ENCODE data around the gene NEDD1.

Gene NEDD1, protein sequence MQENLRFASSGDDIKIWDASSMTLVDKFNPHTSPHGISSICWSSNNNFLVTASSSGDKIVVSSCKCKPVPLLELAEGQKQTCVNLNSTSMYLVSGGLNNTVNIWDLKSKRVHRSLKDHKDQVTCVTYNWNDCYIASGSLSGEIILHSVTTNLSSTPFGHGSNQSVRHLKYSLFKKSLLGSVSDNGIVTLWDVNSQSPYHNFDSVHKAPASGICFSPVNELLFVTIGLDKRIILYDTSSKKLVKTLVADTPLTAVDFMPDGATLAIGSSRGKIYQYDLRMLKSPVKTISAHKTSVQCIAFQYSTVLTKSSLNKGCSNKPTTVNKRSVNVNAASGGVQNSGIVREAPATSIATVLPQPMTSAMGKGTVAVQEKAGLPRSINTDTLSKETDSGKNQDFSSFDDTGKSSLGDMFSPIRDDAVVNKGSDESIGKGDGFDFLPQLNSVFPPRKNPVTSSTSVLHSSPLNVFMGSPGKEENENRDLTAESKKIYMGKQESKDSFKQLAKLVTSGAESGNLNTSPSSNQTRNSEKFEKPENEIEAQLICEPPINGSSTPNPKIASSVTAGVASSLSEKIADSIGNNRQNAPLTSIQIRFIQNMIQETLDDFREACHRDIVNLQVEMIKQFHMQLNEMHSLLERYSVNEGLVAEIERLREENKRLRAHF
- 57.7 to 79.2 (median 69.6) reads per million in 3 experiments for total RNA-seq

DNA sequence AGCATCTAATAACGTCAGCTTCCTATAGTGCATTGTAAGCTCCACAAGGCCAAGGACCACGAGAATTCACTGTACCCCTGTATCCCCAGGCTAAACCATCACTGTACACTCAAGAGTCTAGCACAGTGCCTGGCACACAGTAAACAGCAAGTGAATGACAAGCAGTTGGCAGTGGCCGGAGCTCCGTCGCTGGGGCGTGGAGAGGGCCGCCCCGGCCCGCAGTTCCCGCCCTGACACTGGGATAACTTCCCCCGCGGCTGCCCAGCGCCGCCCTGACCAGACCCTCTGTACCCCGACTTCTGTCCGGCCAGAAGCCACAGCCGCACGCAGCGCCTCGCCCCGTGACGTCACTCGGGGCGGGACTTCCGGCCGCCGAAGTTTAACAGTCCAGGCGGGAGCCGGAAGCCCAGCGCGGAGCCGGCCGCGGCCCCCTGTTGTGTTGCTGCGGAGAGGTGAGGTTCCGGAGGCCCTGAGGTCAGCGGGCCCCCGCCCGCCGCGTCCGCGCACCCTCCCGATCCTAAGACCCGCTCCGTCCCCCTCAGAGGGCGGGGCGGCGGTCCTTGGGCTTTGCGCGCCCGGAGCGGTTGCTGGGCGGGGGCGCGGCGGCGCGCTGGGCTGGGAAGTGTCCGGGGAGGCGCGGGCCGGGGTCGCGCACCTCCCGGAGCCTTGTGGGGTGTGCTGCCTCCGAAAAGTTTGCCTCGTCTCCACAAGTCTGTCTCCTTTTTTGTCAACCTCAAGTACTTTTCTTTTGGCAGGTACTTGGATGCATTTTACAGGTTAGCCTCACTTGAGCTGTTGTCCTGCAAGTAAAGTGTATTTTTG lies at the start of gene NEDD1:
TSS of gene NEDD1 (plus strand) at position 409 of the 822 bp plus-strand sequence. CDS start 2,503 bp downstream, outside the sequence.
- peak; percentile 78 for DNase-seq

DNA sequence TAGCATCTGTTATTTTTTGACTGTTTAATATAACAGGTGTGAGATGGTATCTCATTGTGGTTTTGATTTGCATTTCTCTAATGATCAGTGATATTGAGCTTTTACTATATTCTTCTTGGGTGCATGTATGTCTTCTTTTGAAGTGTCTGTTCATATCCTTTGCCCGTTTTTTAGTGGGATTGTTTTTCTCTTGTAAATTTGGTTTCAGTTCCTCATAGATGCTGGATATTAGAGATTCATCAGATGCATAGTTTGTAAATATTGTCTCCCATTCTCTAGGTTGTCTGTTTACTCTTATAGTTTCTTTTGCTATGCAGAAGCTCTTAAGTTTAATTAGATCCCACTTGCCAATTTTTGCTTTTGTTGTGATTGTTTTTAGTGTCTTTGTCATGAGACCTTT lies 48.9 kb upstream of the NEDD1 start:
- no peak for DNase-seq

DNA sequence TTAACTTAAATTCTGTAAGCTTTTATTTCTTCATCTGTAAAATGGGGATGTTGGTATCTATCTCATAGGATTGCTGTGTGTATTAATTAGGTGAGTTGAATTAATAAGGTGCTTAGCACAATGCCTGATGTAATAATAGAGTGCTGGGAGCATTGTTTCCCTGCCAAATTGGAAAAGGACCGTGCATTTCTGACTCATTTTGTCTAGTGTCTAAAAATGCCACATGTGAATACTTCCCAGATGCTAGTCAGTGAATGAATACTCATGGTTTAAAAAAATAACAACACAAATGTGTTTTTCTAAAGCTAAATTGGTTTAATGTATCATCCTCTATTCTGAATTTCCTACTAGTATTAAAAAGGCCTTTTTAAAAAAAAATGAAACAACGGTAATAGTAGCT lies 45.4 kb upstream of the NEDD1 start:
- DNase-seq: no peak

DNA sequence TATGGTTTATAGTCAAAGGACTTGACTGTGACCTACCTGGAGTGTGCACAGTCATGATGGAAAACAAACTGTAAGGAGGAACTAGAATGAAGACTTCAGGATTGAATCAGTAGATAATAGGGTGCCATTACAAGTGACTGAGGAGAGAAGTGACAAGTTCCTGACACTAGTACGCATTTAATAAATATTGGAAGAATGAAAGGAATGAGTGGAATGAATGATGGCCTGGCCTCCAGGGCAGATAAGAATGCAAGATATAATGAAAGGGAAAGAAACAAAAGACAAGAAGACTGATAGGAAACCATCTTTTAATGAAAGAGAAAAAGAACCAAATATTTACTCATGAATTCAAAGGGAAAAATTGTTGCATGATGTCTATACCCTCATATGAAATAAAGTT lies 44.7 kb upstream of the NEDD1 start:
- no peak for DNase-seq

DNA sequence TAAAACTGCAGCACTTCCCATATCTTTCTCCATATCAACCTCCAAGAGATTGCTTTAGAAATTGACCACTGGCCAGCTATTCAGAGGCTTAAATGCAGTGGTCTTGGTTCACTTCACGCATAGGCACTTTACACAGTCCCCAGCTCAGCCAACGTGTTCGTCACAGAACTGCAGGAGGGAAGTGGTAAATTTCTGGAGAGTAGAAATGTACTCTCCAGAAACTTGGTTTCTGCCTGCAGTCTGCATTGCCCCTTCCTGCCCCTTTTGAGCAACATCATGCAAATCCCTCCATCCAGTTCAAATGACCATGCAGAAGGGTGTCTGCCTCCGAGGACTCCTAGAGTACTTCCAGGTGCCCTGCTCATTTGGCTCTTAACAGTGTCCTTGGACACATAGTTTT lies 42.7 kb upstream of the NEDD1 start:
- DNase-seq: no peak

DNA sequence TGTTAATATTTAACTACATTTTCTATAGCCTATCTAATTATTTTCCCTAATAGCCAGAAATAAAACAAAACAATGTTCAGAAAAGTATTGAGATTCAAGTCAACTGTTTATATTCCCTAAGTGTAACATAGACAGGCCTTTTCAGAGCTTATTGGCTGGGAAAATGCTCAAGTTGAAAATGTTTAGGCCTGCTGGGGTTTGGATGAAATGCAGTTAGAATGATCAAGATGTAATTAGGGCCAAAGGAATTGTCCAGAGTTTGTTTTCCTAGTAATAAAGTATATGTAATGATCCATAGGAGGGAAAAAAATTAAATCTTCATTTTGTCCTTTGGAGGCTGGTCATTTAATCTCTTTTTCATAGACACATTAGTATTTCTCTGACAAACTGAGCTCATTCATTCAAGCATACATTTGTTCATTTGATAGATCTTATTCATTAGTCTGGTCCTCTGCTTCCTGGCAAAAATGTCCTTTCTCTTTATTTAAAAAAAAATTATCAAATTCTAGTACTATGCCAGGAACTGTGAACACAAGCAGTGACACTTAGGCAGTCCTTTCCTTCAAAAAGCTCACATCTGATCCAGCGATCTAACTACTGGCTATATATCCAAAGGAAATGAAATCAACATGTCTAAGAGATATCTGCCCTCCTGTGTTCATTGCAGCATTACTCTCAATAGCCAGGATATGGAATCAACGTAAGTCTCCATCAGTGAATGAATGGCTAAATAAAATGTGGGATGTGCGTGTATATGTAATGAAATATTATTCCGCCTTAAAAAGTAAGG lies 40.1 kb upstream of the NEDD1 start:
- DNase-seq: no peak

DNA sequence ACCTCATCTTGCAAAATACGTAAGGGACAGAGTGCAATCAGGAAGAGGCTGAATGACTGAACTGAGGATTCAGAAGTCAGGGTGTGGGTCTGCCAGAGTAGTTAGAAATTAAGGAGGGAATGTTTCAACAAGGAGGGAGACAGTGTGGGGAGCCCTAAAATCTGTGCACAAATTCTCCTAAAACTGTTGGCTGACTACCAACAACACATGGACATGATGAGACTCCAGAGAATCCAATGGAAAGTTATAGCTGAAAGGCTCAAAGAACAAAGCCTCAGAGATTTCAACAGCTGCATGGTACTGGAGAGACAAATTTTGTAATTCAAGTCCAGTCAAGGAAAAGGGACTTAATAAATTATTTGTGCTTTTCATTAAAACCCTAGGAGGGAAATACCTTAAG lies 36.1 kb upstream of the NEDD1 start:
- DNase-seq: no peak

DNA sequence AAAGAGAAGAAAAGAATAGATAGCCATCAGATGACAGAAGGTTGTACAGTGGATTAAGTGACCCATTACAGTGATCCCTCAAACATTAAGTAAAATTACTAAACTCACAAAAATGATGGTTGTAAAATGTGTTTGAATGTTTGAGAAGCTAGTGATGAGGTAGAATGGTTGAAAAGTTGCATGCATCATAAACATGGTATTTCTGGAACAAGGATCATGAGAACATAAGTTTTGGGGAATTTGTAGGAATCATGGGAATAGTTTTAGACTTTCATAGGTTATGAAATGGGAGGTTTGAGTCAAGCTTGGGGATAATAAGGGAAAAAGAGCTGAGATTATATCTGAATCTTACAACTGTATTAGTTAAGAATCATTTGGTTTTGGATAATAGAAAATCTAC lies 34.1 kb upstream of the NEDD1 start:
- DNase-seq: no peak

DNA sequence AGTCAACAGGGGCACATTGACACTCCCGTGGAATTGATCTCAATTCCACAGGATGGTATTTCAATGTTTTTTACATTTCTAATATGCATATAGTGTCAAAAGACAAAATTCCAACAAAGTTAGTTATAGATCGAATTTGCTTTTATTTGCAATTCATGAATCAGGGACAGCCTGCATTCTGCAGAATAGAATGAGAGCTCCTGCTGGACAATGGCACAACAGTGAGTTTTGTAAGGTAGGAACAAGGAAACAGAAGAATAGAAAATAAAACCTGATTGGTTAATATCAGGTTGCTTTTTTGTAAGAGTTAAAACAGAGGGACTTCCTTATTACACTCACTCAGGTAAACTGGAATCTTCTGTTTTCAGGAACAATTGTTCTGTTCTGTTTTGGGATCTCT lies 32.8 kb upstream of the NEDD1 start:
- no peak for DNase-seq

DNA sequence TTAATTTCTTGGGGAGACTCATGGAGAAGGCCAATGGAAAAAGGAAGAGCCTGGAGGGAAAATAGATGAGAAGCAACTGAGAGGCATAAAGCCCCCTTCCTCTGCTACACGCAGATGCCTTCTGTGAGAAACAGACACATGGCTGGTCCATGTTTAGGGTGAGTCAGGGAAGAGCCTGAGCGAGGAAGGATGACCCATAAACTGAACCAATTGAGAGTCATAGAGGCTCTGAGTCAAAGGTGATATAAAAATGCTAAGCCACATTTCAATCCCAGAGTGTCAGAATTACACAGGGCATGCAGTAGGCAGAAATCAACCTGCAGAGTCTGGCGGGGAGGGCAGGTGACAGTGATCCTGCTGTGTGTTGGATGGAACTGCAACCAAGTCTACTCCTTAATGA lies 30.1 kb upstream of the NEDD1 start:
- DNase-seq: no peak

DNA sequence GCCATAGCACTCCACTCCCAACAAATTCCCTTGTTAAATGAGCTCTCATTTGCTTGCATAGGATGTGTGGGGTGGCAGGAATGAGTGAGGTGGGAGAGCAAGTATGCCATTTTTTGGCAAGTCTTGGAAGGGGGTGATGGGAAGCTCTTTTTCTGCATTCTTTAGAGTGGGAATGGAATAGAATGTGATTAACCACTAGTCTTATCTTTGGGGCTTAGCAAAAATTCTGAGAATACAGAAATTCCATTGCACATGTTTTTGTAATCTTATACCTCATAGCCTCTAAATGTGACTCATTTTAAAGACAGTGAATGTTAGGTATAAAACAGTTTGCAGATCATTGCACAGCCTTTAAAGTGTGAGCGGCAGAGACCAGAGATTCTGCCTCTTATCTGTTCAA lies 28.4 kb upstream of the NEDD1 start:
- DNase-seq: no peak

DNA sequence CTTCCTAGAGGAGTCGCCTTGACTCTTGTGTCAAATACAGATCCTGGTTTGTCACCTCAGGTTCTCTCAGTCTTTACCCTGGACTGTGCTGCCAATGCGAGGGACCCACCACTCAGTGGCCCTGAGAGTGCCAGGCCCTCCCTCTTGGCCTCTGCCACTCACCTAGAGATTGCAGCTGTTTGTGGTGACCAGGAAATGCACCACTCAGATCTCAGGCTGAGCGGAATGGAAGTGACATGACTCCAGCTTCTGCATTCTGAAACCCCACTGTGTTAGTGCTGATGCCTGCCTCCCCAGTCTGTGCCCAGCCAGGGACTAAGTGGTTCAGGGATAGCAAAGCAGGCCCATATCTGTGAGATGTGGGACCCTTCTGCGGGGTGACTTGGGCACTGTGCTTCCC lies 27.8 kb upstream of the NEDD1 start:
- DNase-seq: no peak

DNA sequence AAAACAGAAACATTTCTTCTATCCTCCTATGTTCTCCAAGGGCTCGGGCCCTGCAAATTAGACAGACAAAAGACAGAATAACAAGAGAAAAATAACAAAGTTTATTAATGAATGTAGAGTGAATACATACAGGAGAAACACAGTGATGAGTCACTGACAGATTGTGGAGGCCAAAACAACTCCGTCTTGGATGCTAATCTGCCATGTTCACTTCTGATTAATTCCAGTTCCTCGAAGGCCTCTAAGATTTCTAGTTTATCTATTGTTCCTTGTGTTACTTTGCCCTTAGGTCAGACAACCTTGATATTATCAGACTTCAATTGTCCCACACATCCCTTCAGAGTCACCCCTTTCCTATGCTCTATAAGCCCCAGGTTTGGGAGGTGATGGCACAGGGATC lies 26.8 kb upstream of the NEDD1 start:
- no peak for DNase-seq

DNA sequence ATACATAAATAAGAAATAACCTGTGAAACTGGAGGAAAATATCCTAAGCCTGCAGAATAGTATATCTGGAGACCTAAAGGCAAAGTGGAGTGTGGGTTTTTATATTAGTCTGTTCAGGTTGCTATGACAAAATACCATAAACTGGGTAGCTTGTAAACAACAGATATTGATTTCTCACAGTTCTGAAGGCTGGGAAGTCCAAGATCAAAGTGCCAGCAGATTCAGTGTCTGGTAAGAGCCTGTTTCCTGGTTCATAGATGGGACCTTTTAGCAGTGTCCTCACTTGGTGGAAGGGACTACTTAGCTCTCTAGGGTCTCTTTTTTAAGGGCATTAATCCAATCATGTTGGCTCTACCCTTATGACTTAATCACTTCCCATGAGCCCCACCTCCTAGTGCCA lies 25.4 kb upstream of the NEDD1 start:
- no peak for DNase-seq

DNA sequence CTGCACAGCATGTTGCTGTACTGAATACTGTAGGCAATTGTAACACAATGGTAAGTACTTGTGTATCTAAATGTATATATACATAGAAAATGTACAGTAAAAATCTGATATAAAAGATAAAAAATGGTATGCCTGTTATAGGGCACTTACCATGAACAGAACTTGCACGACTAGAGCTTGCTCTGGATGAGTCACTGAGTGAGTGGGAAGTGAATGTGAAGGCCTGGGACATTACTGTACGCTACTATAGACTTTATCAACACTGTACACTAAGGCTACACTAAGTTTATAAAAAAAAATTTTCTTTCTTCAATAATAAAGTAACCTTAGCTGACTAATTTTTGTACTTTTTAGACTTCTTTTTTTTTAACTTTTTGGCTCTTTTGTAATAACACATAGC lies 24.2 kb upstream of the NEDD1 start:
- no peak for DNase-seq

DNA sequence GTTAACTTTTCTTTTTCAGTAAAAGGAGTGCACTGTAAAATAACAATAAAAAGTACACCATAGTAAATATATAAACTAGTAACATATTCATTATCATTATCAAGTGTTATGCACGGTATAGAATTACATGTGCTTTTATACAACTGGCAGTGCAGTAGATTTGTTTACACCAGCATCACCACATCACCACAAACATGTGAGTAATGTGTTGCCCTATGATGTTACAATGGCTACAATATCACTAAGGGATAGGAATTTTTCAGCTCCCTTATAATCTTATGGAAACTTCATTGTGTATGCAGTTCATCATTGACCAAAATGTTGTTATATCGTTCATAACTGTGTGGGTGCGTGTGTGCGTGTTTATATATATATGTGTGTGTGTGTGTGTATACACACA lies 23.5 kb upstream of the NEDD1 start:
- no peak for DNase-seq

DNA sequence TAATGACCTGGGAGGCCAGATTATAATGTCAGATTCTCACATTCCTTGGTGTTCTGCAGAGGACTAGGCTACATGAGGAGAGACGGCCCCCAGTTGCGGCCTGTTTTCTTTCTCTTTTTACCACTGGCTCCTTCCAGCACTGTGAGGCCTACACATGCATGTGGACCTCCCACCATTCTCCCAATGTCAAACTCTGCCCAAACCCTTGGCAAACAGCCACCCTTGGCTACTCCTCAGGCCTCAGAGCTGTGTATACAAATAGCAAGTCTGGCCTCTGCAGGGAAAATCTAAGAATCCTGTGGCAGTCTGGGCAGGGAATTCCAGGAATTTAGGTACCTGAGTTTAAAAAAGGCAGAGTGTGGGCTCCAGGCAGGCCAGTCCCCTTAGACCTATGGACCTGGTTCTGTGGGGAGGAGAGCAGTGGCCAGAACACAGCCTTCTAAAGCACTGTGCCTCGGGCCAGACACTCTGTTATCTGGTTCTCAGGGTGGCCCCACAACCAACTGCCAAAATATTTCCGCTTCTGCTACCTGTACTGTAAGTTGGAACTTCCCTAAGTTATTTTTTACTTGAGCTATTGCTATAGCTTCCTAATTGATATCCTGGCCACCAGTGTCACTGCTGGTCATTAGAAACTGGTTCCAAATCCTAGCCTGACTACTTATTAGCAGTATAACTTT lies 19.9 kb upstream of the NEDD1 start:
- no peak for DNase-seq

DNA sequence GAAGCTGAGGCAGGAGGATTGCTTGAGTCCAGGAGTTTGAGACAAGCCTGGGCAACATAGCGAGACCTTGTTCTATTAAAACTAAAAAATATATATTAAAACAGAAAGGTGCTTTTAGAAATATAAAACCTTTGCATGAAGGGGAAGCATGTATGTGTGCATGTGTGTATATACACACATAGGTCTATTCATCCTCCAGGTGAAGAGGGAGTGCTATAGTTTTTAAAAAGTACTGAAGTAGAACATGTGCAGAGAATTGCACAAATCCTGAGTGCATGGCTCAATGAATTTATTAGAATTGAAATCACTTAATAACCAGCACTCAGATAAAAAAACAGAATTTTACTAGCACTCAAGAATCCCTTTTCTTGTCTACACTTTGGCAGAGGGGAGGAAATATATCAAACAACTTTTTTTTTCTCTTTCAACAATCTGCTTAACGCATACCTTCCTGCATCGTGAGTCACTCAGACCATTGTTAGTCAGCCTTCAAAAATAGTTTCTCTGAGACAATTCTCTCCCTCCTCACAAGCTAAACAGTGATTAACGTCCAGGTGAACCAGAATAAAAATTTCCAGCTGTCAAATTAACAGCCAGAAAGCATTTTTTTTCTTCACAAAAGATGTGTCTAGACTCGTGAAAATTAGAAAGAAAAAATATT lies 17.7 kb upstream of the NEDD1 start:
- no peak for DNase-seq

DNA sequence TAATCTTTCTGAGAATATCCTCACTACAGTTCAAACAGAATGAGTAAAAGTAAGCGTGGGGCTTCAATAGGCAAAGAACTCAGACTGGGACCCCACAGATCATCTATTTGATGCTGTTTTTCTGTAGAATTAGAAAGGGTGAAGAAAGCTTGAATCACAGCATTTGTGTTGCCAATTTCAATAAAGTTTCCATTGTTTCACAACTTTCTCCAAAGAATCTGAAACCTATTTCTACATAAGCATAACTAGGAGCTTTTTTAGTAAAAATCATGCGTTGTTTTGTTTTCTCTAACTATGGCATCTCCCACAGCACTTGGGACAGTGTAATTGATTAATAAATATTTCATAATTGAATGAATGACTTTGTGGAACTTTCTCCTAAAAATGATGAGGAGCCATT lies 16.7 kb upstream of the NEDD1 start:
- no peak for DNase-seq

DNA sequence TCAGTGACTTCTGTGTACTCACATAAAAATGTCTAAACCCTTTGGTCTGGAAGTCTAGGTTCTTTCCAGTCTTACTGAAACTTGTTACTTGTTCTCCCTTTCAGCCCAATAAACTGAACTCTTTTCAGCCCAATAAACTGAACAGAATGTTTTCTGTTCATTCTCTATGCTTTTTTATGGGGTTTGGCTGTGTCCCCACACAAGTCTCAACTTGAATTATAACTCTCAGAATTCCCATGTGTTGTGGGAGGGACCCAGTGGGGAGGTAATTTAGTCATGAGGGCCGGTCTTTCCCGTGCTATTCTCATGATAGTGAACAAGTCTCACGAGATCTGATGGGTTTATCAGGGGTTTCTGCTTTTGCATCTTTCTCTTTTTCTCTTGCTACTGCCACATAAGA lies 15.0 kb upstream of the NEDD1 start:
- no peak for DNase-seq

DNA sequence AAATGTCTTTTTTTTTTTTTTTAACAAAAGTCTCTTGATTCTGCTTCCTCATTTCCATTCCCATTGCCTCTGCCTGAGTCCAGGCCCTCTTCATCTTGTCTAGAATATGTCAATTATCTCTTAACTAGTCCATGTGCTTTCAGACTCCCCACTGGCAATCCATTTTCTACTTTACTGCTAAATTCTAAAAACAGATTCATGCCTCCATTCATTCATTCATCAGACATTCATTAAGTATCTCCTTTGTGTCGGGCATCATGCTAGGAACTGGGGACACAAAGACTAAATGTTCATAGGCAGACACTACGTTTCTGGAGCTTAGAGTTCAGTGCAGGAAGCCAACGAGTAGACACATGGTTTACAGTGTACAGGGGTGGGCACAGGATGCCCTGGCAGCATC lies 9.6 kb upstream of the NEDD1 start:
- DNase-seq: no peak

DNA sequence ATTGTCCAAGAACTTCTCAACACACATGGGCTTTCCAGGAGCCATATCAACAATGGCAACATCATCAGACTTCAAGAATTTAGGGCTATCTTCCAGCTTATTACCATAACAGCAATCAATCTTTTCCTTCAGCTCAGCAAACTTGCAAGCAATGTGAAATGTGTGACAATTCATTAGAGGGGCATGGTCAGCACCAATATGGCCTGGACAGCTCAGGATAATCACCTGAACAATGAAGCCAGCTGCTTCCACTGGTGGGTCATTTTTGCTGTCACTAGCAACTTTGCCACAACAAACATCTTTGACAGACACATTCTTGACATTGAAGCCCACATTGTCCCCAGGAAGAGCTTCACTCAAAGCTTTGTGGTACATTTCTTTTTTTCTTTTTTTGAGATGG lies 5.9 kb upstream of the NEDD1 start:
- no peak for DNase-seq

All from central memory CD4-positive, alpha-beta T cell (primary cell).